ENCODE results near the gene CKLF. TPM values are rescaled to one million over a fixed set of nuclear protein-coding genes. Genes with fewer than 3 reads are reported as not detected.

The CKLF gene
- total RNA-seq, 1 experiment from 2014 or later, result 47.9 TPM

- DNase-seq, result peak; percentile 90
- intact Hi-C loops (cut with micrococcal nuclease), result no loop called here
- Histone ChIP-seq H4K20me1 (ENCODE audit: low read length) (no peaks in the 10 kb centered on the region), H3K27ac (ENCODE audit: low read length) (peak overlapping the region; percentile 82), H3K4me3 (ENCODE audit: low read length) (peak overlapping the region; percentile 53; the same call in 1 of the 2 replicates), H3K27me3 (ENCODE audit: low read length) (no peaks in the 10 kb centered on the region), H3K36me3 (ENCODE audit: low read depth, low read length) (no peaks in the 10 kb centered on the region), H3K79me2 (ENCODE audit: low read length) (no peaks in the 10 kb centered on the region), H3K4me2 (ENCODE audit: low read length) (peak overlapping the region; percentile 85), H3K9me2 (replicated peaks; ENCODE audit: low read length) (no peaks in the 10 kb centered on the region), H2AFZ (ENCODE audit: low read length) (no peak overlapping the region), H3K9me3 (ENCODE audit: low read length) (no peaks in the 10 kb centered on the region), H3K4me1 (ENCODE audit: insufficient read depth, low read length) (peaks cover 75% of the 10 kb centered on the region), H3K9ac (ENCODE audit: low read length) (peak overlapping the region; percentile 33), H3F3A (ENCODE audit: low read length, unreplicated experiment) (peaks cover 6% of the 10 kb centered on the region)
- ChIA-PET CTCF (interaction anchor here (0.7 to 1.4 kb wide), 5 partner anchors 9 to 201 kb away, joined by 3 to 5 read pairs (median 3); no protein-coding TSS in a partner anchor), POLR2A (ENCODE audit: unreplicated experiment) (interaction anchor here (0.6 kb wide), 2 partner anchors 10 to 36 kb away, joined by 3 read pairs; no protein-coding TSS in a partner anchor)
- peak; percentile 8 for ATAC-seq
- TF ChIP-seq EZH2 (IDR thresholded peaks at IDR 0.05; ENCODE audit: low read length, unreplicated experiment), result no peak
- no peak for TF ChIP-seq CTCF (conservative IDR thresholded peaks at IDR 0.05; ENCODE audit: low read depth, low read length)
- no peak for TF ChIP-seq EZH2phosphoT487 (IDR thresholded peaks at IDR 0.05; ENCODE audit: borderline replicate concordance, low read length)
- no TSS peak for BruUV-seq (replicated peaks)
These were observed 40.6 kb upstream of the CKLF start for GRCh38 chr16:66511602-66512271.

GRCh38 chr16:66512272-66513110 lies 39.9 kb upstream of the CKLF start:
- BruUV-seq (replicated peaks), result TSS peak; percentile 22
- H3K79me2 ChIP-seq (ENCODE audit: low read length), result no peaks in the 10 kb centered on the region
- peak overlapping the region; percentile 53; the same call in 1 of the 2 replicates for H3K4me3 ChIP-seq (ENCODE audit: low read length)
- no peaks in the 10 kb centered on the region for H3K9me3 ChIP-seq (ENCODE audit: low read length)
- ChIA-PET CTCF (interaction anchor here (0.7 to 1.4 kb wide), 4 partner anchors 10 to 201 kb away, joined by 3 to 5 read pairs (median 4); no protein-coding TSS in a partner anchor), POLR2A (ENCODE audit: unreplicated experiment) (interaction anchor here (0.6 kb wide), 3 partner anchors 10 to 92 kb away, joined by 3 to 13 read pairs (median 3); partner anchors contain the start of gene CMTM3)
- TF ChIP-seq EZH2 (IDR thresholded peaks at IDR 0.05; ENCODE audit: low read length, unreplicated experiment) (no peak), CTCF (conservative IDR thresholded peaks at IDR 0.05; ENCODE audit: low read depth, low read length) (no peak), EZH2phosphoT487 (IDR thresholded peaks at IDR 0.05; ENCODE audit: borderline replicate concordance, low read length) (no peak)
- DNase-seq (peak; percentile 46), ATAC-seq (no peak)
- H3K9ac ChIP-seq (ENCODE audit: low read length), result peak overlapping the region; percentile 33
- no peaks in the 10 kb centered on the region for H3K9me2 ChIP-seq (replicated peaks; ENCODE audit: low read length)
- H2AFZ ChIP-seq (ENCODE audit: low read length), result no peak overlapping the region
- H3K27me3 ChIP-seq (ENCODE audit: low read length), result no peaks in the 10 kb centered on the region
- peaks cover 73% of the 10 kb centered on the region for H3K4me1 ChIP-seq (ENCODE audit: insufficient read depth, low read length)
- peak overlapping the region; percentile 82 for H3K27ac ChIP-seq (ENCODE audit: low read length)
- no peaks in the 10 kb centered on the region for H4K20me1 ChIP-seq (ENCODE audit: low read length)
- H3K4me2 ChIP-seq (ENCODE audit: low read length), result peak overlapping the region; percentile 85
- intact Hi-C loops (cut with micrococcal nuclease), result no loop called here
- H3K36me3 ChIP-seq (ENCODE audit: low read depth, low read length), result no peaks in the 10 kb centered on the region
- H3F3A ChIP-seq (ENCODE audit: low read length, unreplicated experiment), result peaks cover 6% of the 10 kb centered on the region
